Activated CD4-positive, alpha-beta T cell treated with anti-CD3 and anti-CD28 coated beads, Interleukin-2, amount 50 U/mL, for 1 hour (primary cell): Measurements from ENCODE around the gene RPL13.

Experiments used
- DNase-seq: peaks from one replicate; pipeline ENCODE4 v3.0.0-alpha.2; 2020

Gene RPL13

GRCh38 chr16:89560378-89561141 is at the start of gene RPL13:
Gene RPL13 (plus strand): TSS chr16:89560682. CDS start chr16:89560960, 278 bp downstream.
- DNase-seq, result peak; percentile 91

- no peak for DNase-seq
Observed at GRCh38 chr16:89511374-89511773, 49.1 kb upstream of the RPL13 start.

- no peak for DNase-seq
Observed at GRCh38 chr16:89512453-89512852, 48.0 kb upstream of the RPL13 start.

- DNase-seq, result no peak
Observed at GRCh38 chr16:89517128-89517527, 43.4 kb upstream of the RPL13 start.

- no peak for DNase-seq
Observed at GRCh38 chr16:89519881-89520280, 40.6 kb upstream of the RPL13 start.

- DNase-seq, result no peak
Observed at GRCh38 chr16:89522287-89522686, 38.2 kb upstream of the RPL13 start.

- no peak for DNase-seq
Observed at GRCh38 chr16:89523680-89524344, 36.7 kb upstream of the RPL13 start.

- DNase-seq, result no peak
Observed at GRCh38 chr16:89525146-89525913, 35.2 kb upstream of the RPL13 start.

GRCh38 chr16:89529097-89529496 is 31.4 kb upstream of the RPL13 start:
- DNase-seq, result no peak

- DNase-seq, result no peak
Observed at GRCh38 chr16:89530401-89531381, 29.8 kb upstream of the RPL13 start.

- DNase-seq, result no peak
Observed at GRCh38 chr16:89531821-89532526, 28.5 kb upstream of the RPL13 start.

GRCh38 chr16:89534252-89534756 is 26.2 kb upstream of the RPL13 start:
- DNase-seq, result peak; percentile 40

GRCh38 chr16:89536371-89536770 is 24.1 kb upstream of the RPL13 start:
- no peak for DNase-seq

- DNase-seq, result no peak
Observed at GRCh38 chr16:89536886-89537548, 23.5 kb upstream of the RPL13 start.

GRCh38 chr16:89537549-89537925 is 22.9 kb upstream of the RPL13 start:
- DNase-seq, result no peak

- no peak for DNase-seq
Observed at GRCh38 chr16:89538286-89538685, 22.2 kb upstream of the RPL13 start.

- DNase-seq, result no peak
Observed at GRCh38 chr16:89540557-89540956, 19.9 kb upstream of the RPL13 start.

GRCh38 chr16:89541792-89542191 is 18.7 kb upstream of the RPL13 start:
- no peak for DNase-seq

GRCh38 chr16:89544113-89544512 is 16.4 kb upstream of the RPL13 start:
- no peak for DNase-seq

- DNase-seq, result no peak
Observed at GRCh38 chr16:89544713-89545043, 15.8 kb upstream of the RPL13 start.
